HepG2 (cell line): ENCODE results near the gene PLA2G4C. TPM values are rescaled to one million over a fixed set of nuclear protein-coding genes. Genes with fewer than 3 reads are reported as not detected.
A peak's percentile ranks its signal among the peaks of the same experiment; 100 is the strongest.

Experiments used
- ASH2L ChIP-seq: fragments of 300-600, 200-600 bp; sonication (generic); IDR thresholded peaks from 2 replicates; pipeline ENCODE4 v1.7.0; 2017; ENCODE audit warnings: low read depth, mild to moderate bottlenecking, moderate library complexity, mixed read lengths, low read length; ENCODE audit not compliant: insufficient read length
- DNMT1 ChIP-seq: sonication (generic); formaldehyde crosslinking; IDR thresholded peaks from 2 replicates; pipeline ENCODE4 v1.5.1; 2020; ENCODE audit warnings: mild to moderate bottlenecking, missing genetic modification reagents
- RBFOX2 ChIP-seq: fragments of 200-400 bp; formaldehyde crosslinking; IDR thresholded peaks from 2 replicates; pipeline ENCODE4 v1.6.1; 2017; ENCODE audit warnings: low read depth, mild to moderate bottlenecking, low read length
- TCF7L2 ChIP-seq: IDR thresholded peaks from 2 replicates; pipeline ENCODE4 v1.6.1; 2011; ENCODE audit warnings: mild to moderate bottlenecking, low read depth, low read length, moderate library complexity
- TOE1 ChIP-seq: sonication (generic); formaldehyde crosslinking; IDR thresholded peaks from 2 replicates; pipeline ENCODE4 v1.4.0; 2020; ENCODE audit warnings: mild to moderate bottlenecking, missing genetic modification reagents
- TP53 ChIP-seq: sonication (generic); formaldehyde crosslinking; conservative IDR thresholded peaks from 2 replicates; pipeline ENCODE4 v1.4.0; 2020; ENCODE audit warnings: missing genetic modification reagents
- ZBED4 ChIP-seq: sonication (generic); formaldehyde crosslinking; IDR thresholded peaks from 2 replicates; pipeline ENCODE4 v1.4.0; 2020; ENCODE audit warnings: missing genetic modification reagents, borderline replicate concordance
- ZFP36L1 ChIP-seq: sonication (generic); formaldehyde crosslinking; IDR thresholded peaks from 2 replicates; pipeline ENCODE4 v1.8.0; 2022; ENCODE audit warnings: mild to moderate bottlenecking, missing genetic modification reagents, moderate library complexity
- ZFP91 ChIP-seq: sonication (generic); formaldehyde crosslinking; IDR thresholded peaks from 2 replicates; pipeline ENCODE4 v1.9.0; 2022; ENCODE audit warnings: missing genetic modification reagents, mild to moderate bottlenecking, borderline replicate concordance
- ZNF362 ChIP-seq: sonication (generic); formaldehyde crosslinking; IDR thresholded peaks from 2 replicates; pipeline ENCODE4 v1.4.0; 2020; ENCODE audit warnings: missing genetic modification reagents, mild to moderate bottlenecking, borderline replicate concordance
- ZNF773 ChIP-seq: sonication (generic); formaldehyde crosslinking; IDR thresholded peaks from 2 replicates; pipeline ENCODE4 v1.4.0; 2020; ENCODE audit warnings: missing genetic modification reagents, borderline replicate concordance
- ZUFSP ChIP-seq: sonication (generic); formaldehyde crosslinking; IDR thresholded peaks from 2 replicates; pipeline ENCODE4 v1.9.0; 2021; ENCODE audit warnings: missing genetic modification reagents, mild to moderate bottlenecking, borderline replicate concordance
- polyA plus RNA-seq, 8 experiments: library from polyadenylated mRNA; depleted of rRNA in 3 of 8; stranded (reverse) in 7 of 8; unstranded in 1 of 8; fragments of >200 nt; fragmentation: Illumina TruSeq in 4 of 8; extraction: Trizol in 4 of 8; gene quantifications; 2 replicates each; pipeline versions ENCODE4 v1.2.1 to v1.2.3, GENCODE V29; 2011 to 2016; ENCODE audit warnings: low read depth in 4 of 8, missing spikeins in 1 of 8, mixed read lengths in 1 of 8; ENCODE audit not compliant: insufficient read depth in 1 of 8
- total RNA-seq, 5 experiments: library from RNA; depleted of rRNA; stranded (reverse); fragments of >200 nt; fragmentation: Illumina TruSeq; extraction: Trizol; gene quantifications; 2 replicates each; pipeline ENCODE4 v1.2.3, GENCODE V29; 2016; ENCODE audit warnings: low read depth in 1 of 5
- TF ChIP-seq, protein P1 (sequence below): sonication (generic); formaldehyde crosslinking; IDR thresholded peaks from 2 replicates; pipeline ENCODE4 v1.4.0; 2020; ENCODE audit warnings: missing genetic modification reagents
- TF ChIP-seq, protein P2 (sequence below): sonication (generic); formaldehyde crosslinking; IDR thresholded peaks from 2 replicates; pipeline ENCODE4 v1.4.0; 2020; ENCODE audit warnings: mild to moderate bottlenecking, missing genetic modification reagents, borderline replicate concordance

Gene PLA2G4C
- total and polyA plus RNA-seq, 2 of the 13 experiments (the other 11 are each of a cell fraction or from before 2014, with no cell fraction given): 1.6 to 1.7 TPM

GRCh38 chr19:48110350-48110966, at the start of gene PLA2G4C (continued):
- TF ChIP-seq TCF7L2 (no peak), ZFP91 (peak; percentile 98), ZNF362 (no peak), ZNF773 (no peak), ASH2L (peak; percentile 38), DNMT1 (CRISPR knock-in tag) (no peak), ZUFSP (CRISPR knock-in tag) (no peak), TP53 (no peak), RBFOX2 (peak; percentile 72), ZFP36L1 (CRISPR knock-in tag) (no peak), ZBED4 (CRISPR knock-in tag) (no peak), TOE1 (CRISPR knock-in tag) (no peak)
- TF ChIP-seq, protein P1, sequence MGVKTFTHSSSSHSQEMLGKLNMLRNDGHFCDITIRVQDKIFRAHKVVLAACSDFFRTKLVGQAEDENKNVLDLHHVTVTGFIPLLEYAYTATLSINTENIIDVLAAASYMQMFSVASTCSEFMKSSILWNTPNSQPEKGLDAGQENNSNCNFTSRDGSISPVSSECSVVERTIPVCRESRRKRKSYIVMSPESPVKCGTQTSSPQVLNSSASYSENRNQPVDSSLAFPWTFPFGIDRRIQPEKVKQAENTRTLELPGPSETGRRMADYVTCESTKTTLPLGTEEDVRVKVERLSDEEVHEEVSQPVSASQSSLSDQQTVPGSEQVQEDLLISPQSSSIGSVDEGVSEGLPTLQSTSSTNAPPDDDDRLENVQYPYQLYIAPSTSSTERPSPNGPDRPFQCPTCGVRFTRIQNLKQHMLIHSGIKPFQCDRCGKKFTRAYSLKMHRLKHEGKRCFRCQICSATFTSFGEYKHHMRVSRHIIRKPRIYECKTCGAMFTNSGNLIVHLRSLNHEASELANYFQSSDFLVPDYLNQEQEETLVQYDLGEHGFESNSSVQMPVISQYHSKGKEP (CRISPR knock-in tag): no peak
- TF ChIP-seq, protein P2, sequence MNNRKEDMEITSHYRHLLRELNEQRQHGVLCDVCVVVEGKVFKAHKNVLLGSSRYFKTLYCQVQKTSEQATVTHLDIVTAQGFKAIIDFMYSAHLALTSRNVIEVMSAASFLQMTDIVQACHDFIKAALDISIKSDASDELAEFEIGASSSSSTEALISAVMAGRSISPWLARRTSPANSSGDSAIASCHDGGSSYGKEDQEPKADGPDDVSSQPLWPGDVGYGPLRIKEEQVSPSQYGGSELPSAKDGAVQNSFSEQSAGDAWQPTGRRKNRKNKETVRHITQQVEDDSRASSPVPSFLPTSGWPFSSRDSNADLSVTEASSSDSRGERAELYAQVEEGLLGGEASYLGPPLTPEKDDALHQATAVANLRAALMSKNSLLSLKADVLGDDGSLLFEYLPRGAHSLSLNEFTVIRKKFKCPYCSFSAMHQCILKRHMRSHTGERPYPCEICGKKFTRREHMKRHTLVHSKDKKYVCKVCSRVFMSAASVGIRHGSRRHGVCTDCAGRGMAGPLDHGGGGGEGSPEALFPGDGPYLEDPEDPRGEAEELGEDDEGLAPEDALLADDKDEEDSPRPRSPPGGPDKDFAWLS: no peak
